Measurements from ENCODE around the gene HDAC7.

- TF ChIP-seq CTCF (IDR thresholded peaks at IDR 0.05) (no peak), POLR2A (IDR thresholded peaks at IDR 0.05) (no peak), EP300 (IDR thresholded peaks at IDR 0.05) (no peak)
Observed at GRCh38 chr12:47773858-47774580, 45.7 kb downstream of the HDAC7 start.

Measured in tibial nerve (tissue), 4 donors.